ENCODE measurements around the gene MRGPRG.

Gene MRGPRG

DNA sequence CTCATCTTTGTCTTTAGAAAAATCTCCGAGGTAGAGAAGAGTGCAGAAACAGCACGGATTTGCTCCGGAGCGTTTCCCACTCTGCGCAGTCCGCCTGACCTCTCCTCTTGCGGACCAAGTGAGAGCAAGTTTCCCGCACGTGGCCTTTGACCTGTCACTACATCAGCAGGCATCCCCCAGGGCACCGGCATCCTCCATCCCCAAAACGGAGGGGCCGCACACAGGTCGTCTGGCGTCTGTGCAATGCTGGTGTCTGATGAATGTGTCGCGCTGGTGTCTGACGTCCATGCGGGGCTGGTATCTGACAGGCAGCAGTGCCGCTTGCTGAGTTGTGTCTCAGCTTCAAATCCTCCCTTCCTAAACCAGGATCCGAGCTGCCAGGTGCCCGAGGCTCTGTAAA is 14.3 kb upstream of the MRGPRG start:
- no peak for FAIRE-seq
- no peak for DNase-seq (ENCODE audit: insufficient read length, low spot score)
- TF ChIP-seq, protein P1, sequence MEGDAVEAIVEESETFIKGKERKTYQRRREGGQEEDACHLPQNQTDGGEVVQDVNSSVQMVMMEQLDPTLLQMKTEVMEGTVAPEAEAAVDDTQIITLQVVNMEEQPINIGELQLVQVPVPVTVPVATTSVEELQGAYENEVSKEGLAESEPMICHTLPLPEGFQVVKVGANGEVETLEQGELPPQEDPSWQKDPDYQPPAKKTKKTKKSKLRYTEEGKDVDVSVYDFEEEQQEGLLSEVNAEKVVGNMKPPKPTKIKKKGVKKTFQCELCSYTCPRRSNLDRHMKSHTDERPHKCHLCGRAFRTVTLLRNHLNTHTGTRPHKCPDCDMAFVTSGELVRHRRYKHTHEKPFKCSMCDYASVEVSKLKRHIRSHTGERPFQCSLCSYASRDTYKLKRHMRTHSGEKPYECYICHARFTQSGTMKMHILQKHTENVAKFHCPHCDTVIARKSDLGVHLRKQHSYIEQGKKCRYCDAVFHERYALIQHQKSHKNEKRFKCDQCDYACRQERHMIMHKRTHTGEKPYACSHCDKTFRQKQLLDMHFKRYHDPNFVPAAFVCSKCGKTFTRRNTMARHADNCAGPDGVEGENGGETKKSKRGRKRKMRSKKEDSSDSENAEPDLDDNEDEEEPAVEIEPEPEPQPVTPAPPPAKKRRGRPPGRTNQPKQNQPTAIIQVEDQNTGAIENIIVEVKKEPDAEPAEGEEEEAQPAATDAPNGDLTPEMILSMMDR (IDR thresholded peaks at IDR 0.05; ENCODE audit: insufficient read depth, missing control alignments): no peak

DNA sequence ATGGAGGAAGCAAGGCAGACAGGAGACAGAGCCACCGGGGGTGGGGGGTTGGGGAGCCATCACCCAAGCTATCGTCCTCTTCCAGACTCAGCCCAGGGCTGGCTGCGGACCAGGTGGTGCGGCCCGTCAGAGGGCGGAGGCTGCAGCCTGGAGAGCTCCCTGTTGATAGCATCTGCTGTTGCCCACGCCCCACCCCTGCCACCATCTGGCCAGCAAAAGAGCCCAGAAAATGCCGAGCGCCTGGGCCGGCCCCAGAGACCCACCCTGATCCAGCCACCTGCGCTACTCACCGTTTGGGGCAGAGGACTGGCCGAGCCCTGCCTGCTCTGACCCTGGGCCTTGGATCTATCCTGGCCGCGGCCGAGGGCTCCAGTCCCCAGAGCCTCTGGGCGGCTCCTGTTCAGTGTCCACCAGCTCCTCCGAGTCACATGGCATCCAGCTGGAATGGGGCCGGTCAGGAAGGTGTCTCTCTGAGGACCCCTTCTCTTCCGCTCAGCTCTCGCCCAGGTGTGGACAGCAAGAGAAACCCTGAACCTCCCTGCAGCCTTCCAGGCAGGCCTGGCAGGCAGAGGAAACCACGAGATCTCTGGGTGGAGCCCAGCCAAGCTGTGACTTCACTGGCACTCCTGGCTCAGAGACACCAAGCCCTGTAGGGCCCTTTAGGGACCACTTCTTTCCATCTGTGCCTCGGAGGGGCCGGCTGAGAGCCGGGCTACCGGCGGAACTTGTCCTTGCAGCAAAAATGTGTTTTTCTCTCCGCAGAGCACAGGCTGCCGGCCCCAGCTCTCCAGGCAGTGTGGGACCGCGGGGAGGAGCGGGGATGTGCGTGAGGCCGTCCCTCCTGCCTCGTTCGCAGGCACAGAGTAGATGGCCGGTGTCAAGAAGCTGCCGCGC is 13.5 kb upstream of the MRGPRG start, which contains the start of gene MRGPRE:
TSS of gene MRGPRE (minus strand) at position 567 of the 894 bp plus-strand sequence. CDS start 3,618 bp downstream, outside the sequence.
- TF ChIP-seq, protein P1 (IDR thresholded peaks at IDR 0.05; ENCODE audit: insufficient read depth, missing control alignments): no peak
- FAIRE-seq: no peak
- DNase-seq (ENCODE audit: insufficient read length, low spot score): no peak

DNA sequence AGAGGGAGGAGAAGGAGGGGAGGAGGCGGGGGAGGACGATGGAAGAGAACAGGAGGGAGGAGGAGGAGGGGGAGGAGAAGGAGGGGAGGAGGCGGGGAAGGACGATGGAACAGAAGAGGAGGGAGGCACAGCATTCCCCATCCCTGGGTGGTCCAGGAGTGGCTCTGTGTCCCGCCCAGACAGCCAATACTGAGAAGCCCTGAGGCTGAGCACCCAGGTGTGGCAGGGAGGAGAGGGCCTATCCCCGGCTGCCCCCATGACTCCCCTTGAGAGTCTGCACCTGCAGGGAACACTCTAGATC is 12.9 kb upstream of the MRGPRG start:
- TF ChIP-seq, protein P1 (IDR thresholded peaks at IDR 0.05; ENCODE audit: insufficient read depth, missing control alignments): no peak
- DNase-seq (ENCODE audit: insufficient read length, low spot score) (no peak), FAIRE-seq (no peak)

DNA sequence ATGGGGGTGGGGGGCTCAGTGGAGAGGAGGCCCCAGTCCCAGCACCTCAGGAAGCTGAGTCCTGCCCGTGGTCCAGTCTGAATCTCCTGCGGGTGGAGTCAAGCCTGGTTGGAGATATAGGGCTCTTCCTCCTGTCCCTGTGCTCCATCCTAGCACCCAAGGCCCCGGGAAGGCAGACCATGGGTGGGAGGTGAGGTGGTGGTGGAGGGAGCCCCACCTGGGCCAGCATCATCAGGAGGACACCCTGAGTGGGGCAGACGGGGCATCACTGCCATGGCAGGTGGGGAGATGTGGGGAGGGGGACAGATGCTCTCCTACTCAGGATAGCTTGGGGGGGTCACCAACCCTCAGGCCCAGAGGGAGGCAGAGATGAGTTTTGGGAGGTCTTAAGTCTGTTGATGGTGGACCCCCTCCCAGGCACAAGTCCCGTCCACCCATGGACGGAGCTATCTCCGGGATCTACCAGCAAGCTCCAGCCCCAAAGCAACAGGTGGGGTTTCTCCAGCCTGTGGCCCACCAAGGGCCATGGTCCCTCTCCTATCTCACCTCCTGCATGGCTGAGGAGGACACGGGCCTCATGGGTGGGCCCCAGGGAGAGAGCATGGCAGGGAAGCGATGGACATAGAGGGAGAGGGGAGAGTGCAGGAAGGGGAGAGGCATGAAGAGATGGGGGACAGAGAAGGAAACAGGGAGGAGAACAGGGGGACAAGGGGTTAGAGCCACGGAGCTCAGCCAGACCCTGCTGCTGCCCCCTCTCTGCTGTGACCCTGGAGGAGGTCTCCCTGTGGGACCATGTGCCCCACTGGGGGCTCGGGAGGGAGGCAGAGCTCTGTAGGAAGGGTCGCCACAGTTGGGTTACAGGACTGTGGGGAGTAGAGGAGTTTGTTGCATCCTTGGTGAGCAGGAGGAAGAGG is 12.3 kb upstream of the MRGPRG start:
- FAIRE-seq (no peak), DNase-seq (ENCODE audit: insufficient read length, low spot score) (no peak)
- TF ChIP-seq, protein P1 (IDR thresholded peaks at IDR 0.05; ENCODE audit: insufficient read depth, missing control alignments): no peak

DNA sequence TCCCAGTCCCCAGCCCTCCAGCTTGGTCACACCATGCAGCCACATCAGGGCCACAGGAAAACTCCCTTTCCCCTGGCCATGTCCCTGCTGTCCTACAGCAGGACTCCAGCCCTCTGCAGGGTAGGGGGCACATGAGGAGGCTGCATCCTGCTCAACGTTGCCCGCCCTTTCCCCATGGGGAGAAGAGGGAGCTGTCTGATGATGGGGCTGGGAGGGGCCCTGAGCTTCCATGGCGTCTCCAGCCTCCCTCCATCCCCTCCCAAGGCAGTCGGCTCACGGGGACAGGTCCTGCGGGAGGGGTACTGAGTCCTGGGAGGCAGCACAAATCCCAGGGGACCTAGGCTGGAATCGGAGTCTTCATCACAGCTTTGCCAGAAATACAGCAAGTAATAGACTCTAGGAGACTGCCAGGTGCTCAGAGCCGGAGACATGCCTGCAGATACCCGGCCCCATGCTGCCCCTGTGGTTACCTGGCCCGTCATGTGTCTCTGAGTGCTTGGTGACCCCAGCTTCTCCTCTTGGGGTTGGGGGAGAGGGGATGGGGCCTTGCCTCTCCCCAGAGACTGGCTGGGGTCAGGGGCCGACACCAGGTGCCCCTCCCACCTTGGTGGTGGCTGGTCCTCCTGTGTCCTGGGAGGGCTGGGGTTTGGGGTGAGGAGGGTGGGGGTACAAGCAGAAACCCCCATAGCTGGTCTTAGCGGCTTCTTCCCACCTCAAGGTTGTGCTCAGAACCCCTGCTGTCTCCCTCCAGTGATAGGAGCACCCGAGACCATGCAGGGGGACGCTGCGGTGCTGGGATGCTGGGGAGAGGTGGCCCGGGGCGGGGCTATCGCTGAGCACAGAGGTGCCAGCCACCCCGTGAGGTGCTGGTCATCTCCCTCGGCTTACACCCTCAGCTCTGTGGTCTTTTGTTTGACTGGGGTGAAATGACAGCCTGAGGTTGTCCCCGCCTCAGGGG is 11.3 kb upstream of the MRGPRG start:
- no peak for FAIRE-seq
- TF ChIP-seq, protein P1 (IDR thresholded peaks at IDR 0.05; ENCODE audit: insufficient read depth, missing control alignments): no peak
- DNase-seq (ENCODE audit: insufficient read length, low spot score): no peak

DNA sequence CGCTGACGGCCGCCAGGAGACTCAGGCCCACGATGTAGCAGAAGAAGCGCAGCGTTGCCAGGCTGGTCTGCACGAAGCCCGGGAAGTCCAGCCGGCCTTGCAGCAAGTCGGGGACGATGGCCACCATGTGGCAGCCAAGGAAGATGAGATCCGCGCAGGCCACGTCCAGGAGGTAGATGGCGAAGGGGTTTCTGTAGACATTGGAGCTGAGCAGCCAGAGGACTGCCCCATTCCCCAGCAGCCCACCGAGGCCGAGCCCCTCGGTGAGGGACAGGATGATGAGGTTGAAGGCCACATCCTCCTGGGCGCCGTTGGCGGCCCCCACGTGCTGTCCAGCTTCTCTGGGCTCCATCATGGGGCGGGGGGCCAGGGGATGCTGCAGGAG is 9.8 kb upstream of the MRGPRG start:
- no peak for DNase-seq (ENCODE audit: insufficient read length, low spot score)
- FAIRE-seq: no peak
- TF ChIP-seq, protein P1 (IDR thresholded peaks at IDR 0.05; ENCODE audit: insufficient read depth, missing control alignments): no peak

Measured in D721Med (cell line).